A673 (cell line): ENCODE results near the gene NKD1. TPM values are rescaled to one million over a fixed set of nuclear protein-coding genes. Genes with fewer than 3 reads are reported as not detected.

Experiments
- BruUV-seq: library from RNA; stranded (reverse); fragments of 400-500 nt; replicated peaks from 2 replicates; lab custom pipeline; 2021; lab: Mats Ljungman, UMichigan
- CTCF ChIA-PET: fragments of 300-600 bp; sonication (Branson Sonifier 250); formaldehyde crosslinking; loops from one replicate; lab custom pipeline; 2022; ENCODE audit warnings: antibody characterized with exemption; lab: Charles Lee
- POLR2A ChIA-PET: fragments of 300-600 bp; sonication (Branson Sonifier 250); formaldehyde crosslinking; loops from one replicate; lab custom pipeline; 2022; ENCODE audit warnings: antibody characterized with exemption; ENCODE audit not compliant: low non-redundant PET; lab: Charles Lee
- DNase-seq: peaks from one replicate; pipeline ENCODE4 v3.0.0-alpha.2; 2015; ENCODE audit warnings: low spot score
- H3K27ac ChIP-seq: fragments of 200-600 bp; sonication (generic); 2 replicates; pipeline ENCODE4 v1.5.1; 2016; ENCODE audit warnings: mixed run types, low read depth, mild to moderate bottlenecking, mixed read lengths, antibody characterized with exemption, low read length; ENCODE audit not compliant: poor library complexity, severe bottlenecking
- H3K27me3 ChIP-seq: fragments of 200-600 bp; sonication (generic); replicated peaks from 2 replicates; pipeline ENCODE4 v1.6.1; 2017; ENCODE audit warnings: mixed run types, low read depth, mild to moderate bottlenecking, mixed read lengths, antibody characterized with exemption, low read length; ENCODE audit not compliant: insufficient read depth, poor library complexity
- H3K36me3 ChIP-seq: fragments of 200-600 bp; sonication (generic); 2 replicates; pipeline ENCODE4 v1.6.1; 2016; ENCODE audit warnings: mixed run types, mild to moderate bottlenecking, mixed read lengths, antibody characterized with exemption, low read length; ENCODE audit not compliant: insufficient read depth, poor library complexity, severe bottlenecking
- H3K4me1 ChIP-seq: fragments of 200-600 bp; sonication (generic); 2 replicates; pipeline ENCODE4 v1.6.1; 2017; ENCODE audit warnings: mixed run types, mild to moderate bottlenecking, mixed read lengths, antibody characterized with exemption, low read length; ENCODE audit not compliant: insufficient read depth, poor library complexity, severe bottlenecking
- H3K4me3 ChIP-seq: fragments of 200-600 bp; sonication (generic); 2 replicates; pipeline ENCODE4 v1.5.1; 2016; ENCODE audit warnings: low read depth, mixed run types, mild to moderate bottlenecking, mixed read lengths, low read length; ENCODE audit not compliant: poor library complexity, severe bottlenecking
- H3K9me3 ChIP-seq: fragments of 200-600 bp; sonication (generic); 2 replicates; pipeline ENCODE4 v1.6.1; 2016; ENCODE audit warnings: mixed run types, low read depth, mild to moderate bottlenecking, mixed read lengths, antibody characterized with exemption, low read length; ENCODE audit not compliant: poor library complexity, severe bottlenecking
- CTCF ChIP-seq: fragments of 300-800, 200-600 bp; sonication (generic); conservative IDR thresholded peaks from 2 replicates; pipeline ENCODE4 v1.5.1; 2017; ENCODE audit warnings: low read depth, mild to moderate bottlenecking, antibody characterized with exemption, low read length, moderate library complexity, mixed read lengths
- EZH2 ChIP-seq: fragments of 200-600 bp; sonication (generic); IDR thresholded peaks from 2 replicates; pipeline ENCODE4 v1.6.1; 2017; ENCODE audit warnings: borderline replicate concordance, low read depth, mild to moderate bottlenecking, mixed read lengths, antibody characterized with exemption, low read length; ENCODE audit not compliant: poor library complexity, severe bottlenecking
- intact Hi-C: fragments of 100-400 bp; cut with micrococcal nuclease; formaldehyde crosslinking; loops from one replicate; pipeline ENCODE4 v1.10.0; 2022; ENCODE audit not compliant: unreplicated experiment
- total RNA-seq: library from RNA; stranded (reverse); gene quantifications from 2 replicates; pipeline ENCODE4 v1.2.3, GENCODE V29; 2021

The NKD1 gene
- total RNA-seq, 1 experiment from 2014 or later: 1.1 TPM

DNA sequence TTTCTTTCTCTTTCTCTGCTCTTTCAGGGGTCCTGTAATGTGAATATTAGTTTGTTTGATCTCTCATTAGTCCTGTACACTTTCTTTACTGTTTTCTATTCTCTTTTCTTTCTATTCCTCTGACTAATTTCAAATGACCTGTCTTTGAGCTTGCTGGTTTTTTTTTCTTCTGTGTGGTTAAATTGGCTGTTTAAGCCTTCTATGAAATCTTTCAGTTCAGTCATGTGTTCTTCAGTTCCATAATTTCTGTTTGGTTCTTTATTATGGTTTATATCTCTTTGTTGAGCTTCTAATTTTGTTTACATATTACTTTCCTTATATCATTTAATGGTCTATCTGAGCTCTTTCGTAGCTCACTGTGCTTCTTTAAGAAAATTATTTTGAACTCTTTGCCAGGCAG lies 31.3 kb upstream of the NKD1 start:
- no peaks in the 10 kb centered on the region for H3K36me3 ChIP-seq
- no peak overlapping the region for H3K27ac ChIP-seq
- intact Hi-C loops: no loop called here
- H3K27me3 ChIP-seq: peaks cover 10% of the 10 kb centered on the region
- no peaks in the 10 kb centered on the region for H3K4me1 ChIP-seq
- TF ChIP-seq EZH2 (no peak), CTCF (no peak)
- no peak overlapping the region for H3K4me3 ChIP-seq
- no peak for DNase-seq
- POLR2A ChIA-PET: no interaction called here
- peaks cover 8% of the 10 kb centered on the region for H3K9me3 ChIP-seq
- BruUV-seq: no TSS peak
- CTCF ChIA-PET: no interaction called here

DNA sequence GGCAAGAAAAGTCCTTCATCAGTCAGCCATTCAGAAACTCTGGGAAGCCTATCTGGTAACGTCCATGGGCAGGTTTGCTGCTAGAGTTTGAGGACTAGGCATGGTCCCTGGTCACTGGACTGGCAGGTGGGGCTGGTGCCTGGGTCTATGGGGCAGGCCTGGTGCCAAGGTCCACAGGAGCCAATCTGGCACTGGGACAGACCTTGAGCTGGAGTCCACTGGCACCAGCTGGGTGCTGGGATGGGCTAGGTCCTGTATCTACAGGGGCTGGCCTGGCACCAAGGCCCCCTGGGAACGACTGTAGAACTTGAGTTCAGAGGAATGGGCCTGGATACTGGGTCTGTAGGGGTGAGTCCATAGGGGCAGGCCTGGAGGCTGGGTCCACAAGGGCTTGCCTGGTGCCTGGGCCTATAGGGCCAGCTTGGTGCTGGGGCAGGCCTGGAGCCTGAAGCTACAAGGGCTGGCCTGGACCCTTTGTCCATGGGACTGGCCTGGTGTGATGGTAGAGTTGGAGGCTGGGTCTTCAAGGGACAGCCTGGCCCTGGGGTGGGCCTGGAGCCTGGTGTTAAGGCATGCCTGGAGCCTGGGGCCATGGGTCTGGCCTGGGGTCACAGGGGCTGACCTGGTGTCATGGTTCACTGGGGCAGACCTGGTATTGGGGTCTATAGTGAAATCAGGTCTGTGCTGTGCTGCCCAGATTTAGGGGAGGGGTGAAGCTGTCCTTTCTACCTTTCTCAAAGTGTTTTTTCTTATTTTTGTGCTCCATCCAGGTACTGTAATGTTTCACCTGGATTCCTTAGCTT lies 30.5 kb upstream of the NKD1 start:
- H3K9me3 ChIP-seq: peaks cover 8% of the 10 kb centered on the region
- no TSS peak for BruUV-seq
- H3K4me3 ChIP-seq: no peak overlapping the region
- no peak for DNase-seq
- CTCF ChIA-PET: no interaction called here
- TF ChIP-seq EZH2 (no peak), CTCF (no peak)
- intact Hi-C loops: no loop called here
- H3K27me3 ChIP-seq: peaks cover 14% of the 10 kb centered on the region
- H3K36me3 ChIP-seq: no peaks in the 10 kb centered on the region
- no peak overlapping the region for H3K27ac ChIP-seq
- POLR2A ChIA-PET: no interaction called here
- no peaks in the 10 kb centered on the region for H3K4me1 ChIP-seq

GRCh38 chr16:50519001-50519400 lies 29.2 kb upstream of the NKD1 start:
- Histone ChIP-seq H3K9me3 (peaks cover 8% of the 10 kb centered on the region), H3K4me3 (no peak overlapping the region), H3K27me3 (peaks cover 17% of the 10 kb centered on the region), H3K36me3 (no peaks in the 10 kb centered on the region), H3K4me1 (no peaks in the 10 kb centered on the region), H3K27ac (no peak overlapping the region)
- TF ChIP-seq EZH2: no peak
- no peak for TF ChIP-seq CTCF
- BruUV-seq: no TSS peak
- DNase-seq: no peak
- POLR2A ChIA-PET: no interaction called here
- intact Hi-C loops: no loop called here
- CTCF ChIA-PET: no interaction called here
